HG02973 (cell line): ENCODE data around the gene COQ3.
A peak's percentile ranks its signal among the peaks of the same experiment; 100 is the strongest.

Experiments used
- ATAC-seq: cut with Tn5 transposase; IDR thresholded peaks from one replicate; pipeline ENCODE4 v1.9.1; 2021; ENCODE audit warnings: moderate library complexity; ENCODE audit not compliant: unreplicated experiment

The COQ3 gene, protein sequence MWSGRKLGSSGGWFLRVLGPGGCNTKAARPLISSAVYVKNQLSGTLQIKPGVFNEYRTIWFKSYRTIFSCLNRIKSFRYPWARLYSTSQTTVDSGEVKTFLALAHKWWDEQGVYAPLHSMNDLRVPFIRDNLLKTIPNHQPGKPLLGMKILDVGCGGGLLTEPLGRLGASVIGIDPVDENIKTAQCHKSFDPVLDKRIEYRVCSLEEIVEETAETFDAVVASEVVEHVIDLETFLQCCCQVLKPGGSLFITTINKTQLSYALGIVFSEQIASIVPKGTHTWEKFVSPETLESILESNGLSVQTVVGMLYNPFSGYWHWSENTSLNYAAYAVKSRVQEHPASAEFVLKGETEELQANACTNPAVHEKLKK

DNA sequence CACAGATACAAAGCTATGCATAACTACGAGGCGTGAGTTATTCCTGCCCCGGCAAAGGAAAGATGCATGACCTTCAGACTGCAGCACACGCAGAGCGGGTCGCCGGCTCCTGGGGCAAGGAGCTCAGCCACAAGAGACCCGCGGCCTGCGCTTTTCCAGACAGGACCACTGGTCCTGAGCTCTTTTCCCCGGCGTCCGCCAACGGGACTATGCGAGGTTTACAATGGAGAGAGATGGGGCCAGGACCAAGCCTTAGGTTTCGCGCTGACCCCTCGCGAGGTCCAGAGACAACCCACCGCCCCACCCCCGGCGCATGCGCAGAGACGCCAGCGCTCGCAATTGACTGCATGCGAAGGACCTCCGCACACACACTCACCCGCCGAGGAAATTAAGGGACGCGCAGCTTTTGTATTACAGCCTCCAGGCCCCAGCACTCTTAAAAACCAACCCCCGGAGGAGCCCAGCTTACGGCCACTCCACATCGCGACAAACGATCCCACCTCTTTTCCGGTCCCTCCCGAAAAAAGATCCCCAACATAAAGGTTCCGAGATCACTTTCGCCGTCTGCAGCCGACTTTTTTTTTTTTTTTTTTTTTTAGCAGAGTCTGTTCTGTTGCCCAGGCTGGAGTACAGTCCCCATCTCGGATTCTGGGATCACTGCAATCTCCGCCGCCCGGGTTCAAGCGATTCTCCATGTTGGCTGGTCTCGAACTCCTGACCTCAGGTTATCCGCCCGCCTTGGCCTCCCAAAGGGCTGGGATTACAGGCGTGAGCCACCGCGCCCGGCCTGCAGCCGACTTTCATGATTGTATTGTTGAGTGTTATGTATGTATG lies at the start of gene COQ3:
Gene COQ3, minus strand, starts transcription at position 498 of the 834 bp plus-strand sequence. Its CDS starts 16 bp downstream, at position 482.
- peak; percentile 66 for ATAC-seq

DNA sequence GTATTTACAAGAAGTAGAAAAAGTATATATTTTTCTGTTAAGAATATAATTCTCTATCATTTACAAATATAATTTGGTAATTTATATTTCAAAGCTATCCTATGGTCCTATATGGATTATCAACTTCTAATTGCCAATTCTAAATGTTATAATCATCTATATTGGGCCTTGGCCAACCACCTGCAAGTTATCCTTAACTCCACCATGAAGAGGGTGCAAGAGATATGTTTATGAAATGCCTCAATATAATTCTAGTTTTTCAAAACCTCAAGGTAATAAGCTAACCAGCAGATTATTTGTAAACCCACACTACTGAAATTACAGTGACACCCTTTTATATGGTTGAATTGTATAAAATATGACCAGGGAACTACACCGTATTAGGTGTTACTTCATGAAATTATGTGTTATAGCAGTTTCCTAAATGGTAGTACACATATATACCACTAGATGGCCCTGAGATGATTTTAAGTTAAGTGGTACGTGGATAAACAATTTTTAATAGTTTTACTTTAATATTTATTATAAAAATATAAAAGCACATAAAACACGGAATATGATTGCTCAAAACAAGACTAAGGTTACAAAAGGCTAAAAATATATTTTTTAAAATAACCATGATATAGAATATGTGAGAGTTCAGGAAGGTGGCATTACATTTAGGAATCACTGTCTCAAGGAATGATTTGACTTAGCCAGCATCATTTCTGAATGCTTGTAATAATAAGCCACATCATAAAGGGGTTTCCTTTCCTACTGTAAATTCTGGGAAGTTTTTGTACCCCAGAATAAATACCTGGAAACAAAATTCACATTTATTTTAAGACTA lies 40.9 kb upstream of the COQ3 start:
- peak; percentile 85 for ATAC-seq

DNA sequence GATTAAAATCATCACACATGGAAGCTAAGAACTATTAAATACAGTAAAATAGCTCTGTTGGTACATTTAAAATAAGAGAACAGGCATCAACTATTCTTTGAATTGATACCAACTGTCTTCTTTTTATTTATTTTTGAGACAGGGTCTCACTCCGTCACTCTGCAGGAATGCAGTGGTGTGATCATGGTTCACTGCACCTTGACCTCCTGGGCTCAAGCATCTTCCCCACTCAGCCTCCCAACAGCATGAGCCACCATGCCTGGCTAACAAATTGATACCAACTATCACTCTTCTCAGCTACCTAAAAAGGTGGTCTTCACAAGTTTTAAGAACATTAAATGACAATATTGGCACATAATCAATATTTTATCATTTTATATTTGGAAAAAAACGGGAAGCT lies 38.9 kb upstream of the COQ3 start:
- ATAC-seq, result no peak

DNA sequence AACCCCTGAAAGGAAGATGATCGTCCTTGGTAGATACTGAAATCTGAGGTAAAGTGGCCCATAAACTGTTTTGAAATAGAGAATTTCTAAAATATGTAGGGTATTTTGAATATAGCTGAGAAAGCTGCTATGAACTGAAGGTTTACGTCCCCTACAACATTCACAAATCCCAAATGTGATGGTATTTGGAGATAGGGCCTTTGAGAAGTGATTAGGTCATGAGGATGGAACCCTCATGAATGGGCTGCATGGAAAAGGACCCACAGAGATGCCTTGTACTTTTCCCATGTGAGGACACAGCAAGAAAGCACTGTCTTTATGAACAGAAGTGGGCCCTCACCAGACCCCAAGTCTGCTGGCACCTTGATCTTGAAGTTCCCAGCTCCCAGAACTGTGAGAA lies 37.9 kb upstream of the COQ3 start:
- ATAC-seq, result no peak

DNA sequence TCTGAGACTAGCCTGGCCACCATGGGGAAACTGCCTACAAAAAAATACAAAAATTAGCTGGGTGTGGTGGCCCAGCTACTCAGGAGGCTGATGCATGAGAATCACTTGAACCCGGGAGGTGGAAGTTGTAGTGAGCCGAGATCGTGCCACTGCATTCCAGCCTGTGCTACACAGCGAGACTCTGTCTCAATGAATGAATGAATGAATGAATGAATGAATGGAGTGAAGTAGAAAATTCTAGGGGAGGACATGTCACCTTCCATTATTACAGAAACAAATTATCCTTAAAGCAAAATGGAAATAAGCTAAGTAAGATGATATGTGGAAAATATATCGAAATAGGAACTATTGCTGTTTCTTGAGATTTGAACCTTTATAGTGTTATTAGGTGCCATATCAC lies 34.0 kb upstream of the COQ3 start:
- ATAC-seq, result no peak

DNA sequence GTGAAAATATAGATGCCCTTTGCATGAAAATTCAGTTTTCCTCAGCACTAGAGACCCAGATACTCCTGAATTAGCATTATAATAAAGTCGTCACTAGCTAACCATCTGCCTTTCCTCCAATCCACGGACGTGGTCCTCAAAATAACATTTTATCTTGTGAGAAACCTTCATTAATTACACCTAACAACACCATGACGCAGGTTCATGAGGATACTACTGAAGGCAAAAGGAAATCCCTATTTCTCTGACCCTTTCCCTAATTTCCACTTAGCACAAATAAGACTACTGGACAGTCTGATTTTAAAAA lies 32.4 kb upstream of the COQ3 start:
- ATAC-seq, result no peak

DNA sequence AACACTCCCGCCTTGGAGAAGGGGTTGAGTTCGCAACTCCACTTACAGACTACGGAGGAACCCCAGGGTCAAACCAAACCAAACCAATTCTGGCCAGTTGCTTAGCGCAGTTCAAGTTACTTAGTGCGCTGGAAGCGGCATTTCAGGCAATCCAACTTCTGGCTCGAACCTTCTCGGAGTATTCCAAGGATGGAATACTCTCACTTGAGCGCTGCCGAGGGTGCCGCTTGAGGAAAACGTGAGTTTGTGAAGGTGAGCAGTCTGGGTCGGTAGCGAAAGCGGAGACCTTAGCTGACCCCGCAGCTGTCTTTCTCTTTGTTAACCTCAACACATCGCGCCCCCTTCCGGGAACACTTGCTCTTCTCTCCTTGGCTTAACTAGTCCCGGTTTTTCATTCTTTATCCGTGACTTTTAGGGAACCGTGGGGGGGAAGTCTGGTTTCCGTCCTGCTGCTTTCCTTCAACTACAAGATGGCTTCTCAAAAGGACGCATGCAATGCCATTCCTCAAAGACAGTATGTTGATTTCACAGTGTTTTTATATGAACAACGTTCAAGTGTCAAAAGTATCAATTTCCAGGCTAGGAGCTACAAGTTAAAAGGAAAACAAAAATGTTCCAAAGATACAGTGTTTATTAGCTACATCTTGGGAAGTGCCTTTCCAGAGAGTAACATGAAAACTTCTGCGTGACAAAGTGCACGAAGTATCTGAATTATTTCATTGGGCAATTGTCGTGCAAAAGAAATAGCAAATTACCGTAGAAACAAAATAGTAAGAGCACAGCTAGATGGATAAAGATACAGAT lies 31.9 kb upstream of the COQ3 start:
- peak; percentile 44 for ATAC-seq

DNA sequence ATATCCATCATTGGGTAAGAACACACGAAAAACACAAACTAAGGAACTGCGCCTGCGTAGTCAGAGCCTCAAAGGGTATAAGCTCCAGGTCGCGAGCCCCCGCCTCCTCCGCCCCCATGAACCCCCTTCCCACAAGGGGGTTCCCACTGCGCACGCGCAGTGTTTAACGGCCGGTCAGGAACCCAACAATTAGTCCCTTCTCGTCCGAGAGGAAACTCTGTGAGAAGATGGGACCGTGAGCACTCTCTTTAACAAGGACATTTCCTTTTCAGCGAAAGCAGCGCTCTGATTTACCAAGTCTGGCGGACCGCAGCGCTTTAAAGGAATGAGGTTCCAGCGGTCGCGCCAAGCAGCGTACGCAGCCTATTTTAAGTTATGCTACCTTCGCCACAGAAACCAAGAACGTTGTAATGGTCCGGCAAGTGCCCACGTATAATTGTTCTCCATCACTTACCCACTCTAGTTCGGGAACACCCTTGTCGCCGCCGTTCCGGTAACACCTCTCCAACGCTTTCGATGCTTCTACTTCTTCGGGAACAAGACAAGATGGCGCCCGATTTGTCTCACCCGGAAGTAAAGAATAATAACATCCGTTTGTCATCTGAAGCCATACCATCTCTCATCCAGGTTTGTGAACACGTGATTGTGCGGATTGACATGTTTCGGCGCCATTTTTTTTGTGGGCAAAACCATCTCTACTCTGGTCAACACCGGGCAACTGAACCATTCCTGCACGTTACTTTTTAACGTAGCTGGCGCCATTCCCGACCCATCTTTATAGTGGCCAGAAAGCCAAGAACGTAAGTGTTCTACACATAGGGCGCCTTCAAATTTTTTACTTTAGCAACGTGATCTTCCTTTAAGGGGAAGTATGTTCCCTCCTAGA lies 31.0 kb upstream of the COQ3 start, which contains the start of gene PNISR:
Gene PNISR, minus strand, starts transcription at position 548 of the 886 bp plus-strand sequence. CDS start 10,649 bp downstream, outside the sequence.
- peak; percentile 82 for ATAC-seq

DNA sequence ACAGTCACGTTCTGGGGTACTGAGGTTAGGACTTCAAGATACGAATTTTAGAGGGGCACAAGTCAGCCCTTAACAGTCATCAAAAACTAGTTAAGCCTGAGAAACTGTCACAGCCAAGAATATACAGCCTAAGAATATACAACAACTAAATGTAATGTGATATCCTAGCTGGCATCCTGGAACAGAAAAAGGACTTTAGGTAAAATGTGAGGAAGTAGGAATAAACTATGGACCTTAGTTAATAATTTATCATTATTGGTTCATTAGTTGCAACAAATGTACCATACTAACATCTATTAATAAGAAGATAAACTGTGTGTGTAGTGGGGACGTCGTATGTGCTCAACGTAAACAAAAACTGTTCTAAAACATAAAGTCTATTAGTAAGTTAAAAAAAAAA lies 30.0 kb upstream of the COQ3 start:
- ATAC-seq, result no peak

DNA sequence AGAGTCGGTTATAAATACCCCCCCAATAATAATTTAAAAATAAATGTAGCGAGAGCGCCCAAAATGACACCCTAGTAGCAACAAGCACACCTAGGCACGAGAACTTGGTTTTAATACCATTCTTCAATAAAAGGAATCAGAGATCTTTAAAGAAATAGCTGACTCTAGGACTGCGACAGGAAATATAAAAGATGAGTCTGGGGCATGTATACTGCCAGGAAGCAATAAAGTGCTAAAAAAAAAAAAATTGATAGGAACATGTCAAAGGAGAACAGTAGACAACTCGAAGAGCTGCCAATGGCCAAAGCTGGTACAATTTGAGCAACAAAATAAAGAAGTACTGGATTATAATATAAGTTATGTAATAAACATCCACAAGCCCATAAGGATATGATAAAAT lies 28.9 kb upstream of the COQ3 start:
- ATAC-seq, result no peak

DNA sequence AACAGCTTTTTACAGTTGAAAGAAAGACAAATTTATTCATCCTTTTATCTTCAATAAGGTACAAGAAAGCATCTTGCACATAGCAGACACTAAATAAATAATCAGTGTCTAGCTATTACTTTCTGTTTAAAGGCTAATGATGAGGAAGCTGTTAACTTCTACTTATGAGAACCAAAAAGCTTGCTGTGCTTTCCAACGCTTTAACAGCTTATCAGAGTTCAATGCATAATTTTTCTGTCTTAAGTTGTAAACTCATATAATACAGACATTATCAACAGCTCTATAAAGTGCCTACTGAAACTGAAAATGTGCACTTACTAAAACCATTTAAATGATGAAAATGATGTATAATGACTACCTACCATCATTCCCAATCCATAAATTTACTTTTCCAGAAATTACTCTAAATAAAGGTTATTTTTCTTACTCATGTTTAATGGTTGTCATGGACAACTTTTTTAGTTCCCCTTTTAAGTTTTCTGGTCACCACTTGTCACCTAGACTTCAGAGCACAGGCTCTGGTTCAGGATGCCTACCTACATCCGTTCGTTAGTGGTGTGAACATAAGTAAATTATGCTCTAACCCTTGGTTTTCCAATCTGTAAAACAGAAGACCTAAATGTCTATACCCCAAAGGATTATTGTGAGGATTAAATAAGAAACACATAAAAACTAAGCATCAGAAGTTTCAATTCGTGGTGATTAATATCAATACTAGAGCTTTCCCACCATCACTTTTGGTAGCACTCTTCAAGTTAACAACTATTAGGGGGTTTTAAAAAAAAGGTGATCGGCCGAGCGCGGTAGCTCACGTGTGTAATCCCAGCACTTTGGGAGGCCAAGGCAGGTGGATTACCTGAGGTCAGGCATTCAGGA lies 23.1 kb upstream of the COQ3 start:
- peak; percentile 83 for ATAC-seq

DNA sequence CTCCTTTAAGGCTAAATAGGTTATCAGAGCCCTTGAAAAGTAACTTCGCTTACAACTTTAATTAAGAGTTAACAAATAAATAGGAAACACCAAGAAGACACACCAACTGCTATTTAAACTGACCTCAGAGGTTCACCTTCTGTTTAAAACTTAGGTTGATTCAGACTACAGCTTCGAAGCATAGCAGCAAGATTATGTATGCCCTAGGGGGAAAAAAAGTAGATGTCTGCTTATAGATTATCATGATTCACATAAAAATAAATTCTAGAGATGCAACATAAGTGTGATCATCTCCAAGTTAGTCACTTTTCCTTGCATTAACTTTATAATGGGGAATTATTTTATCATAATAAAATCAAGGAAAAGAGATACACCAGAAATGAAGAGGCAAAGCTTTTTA lies 22.2 kb upstream of the COQ3 start:
- no peak for ATAC-seq

DNA sequence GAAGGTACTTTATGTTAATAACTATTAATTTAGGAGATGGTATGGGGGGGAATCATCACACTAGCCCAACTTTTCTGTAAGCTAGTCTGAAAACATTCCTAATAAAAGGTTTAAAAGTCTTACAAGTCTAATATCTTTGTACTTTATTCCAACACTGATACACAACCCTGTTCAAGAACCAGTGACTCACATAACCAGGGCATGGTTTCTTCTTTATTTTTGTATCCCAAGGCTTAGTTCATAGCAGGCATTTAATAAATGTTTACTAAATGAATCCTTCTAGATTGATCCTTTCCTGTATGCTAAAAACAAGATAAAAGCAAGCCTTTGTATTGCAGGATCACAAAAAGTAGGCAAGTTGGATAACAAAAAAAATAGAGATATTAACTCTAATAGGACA lies 21.5 kb upstream of the COQ3 start:
- ATAC-seq, result no peak

DNA sequence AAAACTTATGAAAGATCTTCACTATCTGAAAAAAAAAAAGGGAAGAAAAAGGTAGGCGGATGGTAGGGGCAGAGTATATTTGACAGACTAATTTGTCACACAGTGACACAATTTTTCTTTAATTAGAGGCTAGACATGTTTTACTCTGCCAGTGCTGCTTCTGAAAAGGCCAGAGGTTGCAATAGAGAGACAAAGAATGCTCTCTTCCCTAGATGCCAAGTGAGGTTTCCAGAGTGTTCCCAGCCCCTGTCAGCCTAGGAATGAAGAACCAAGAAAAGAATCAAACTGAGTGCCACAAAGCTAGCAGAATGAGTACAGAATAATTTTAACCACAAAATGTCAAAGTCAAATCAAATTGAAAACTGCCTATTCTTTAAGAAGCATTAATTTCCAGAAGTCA lies 18.1 kb upstream of the COQ3 start:
- ATAC-seq, result no peak

DNA sequence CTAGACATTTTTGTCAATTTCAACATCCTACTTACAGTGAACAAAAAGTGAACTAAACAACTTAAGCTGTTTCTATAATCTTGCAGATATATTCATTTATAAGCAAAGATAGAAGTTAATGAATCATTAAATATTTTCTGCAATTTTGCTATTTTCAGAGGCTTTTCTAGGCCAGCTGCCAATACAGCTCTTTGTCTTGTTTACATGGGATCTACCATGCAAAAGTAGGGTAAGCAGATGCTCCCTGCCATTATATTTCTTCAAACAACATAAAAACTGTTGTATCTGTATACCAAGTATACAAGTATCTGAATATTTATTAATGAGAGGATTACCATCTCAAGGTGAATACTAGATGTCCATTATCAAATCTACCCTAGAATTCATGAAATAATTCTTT lies 15.7 kb upstream of the COQ3 start:
- no peak for ATAC-seq

DNA sequence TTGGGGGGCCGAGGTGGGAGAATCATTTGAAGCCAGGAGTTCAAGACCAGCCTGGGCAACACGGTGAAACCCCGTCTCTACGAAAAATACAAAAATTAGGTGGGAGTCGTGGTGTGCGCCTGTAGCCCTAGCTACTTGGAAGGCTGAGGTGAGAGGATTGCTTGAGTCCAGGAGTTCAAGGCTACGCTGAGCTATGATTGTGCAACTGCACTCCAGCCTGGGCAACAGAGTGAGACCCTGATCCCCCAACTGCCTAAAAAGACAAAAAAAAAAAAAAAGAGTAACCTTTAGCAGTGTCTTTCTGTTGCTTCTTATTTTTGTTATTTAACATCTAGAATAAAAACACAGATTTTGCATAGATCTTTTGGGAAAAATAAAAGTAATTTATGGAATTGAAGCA lies 13.1 kb upstream of the COQ3 start:
- no peak for ATAC-seq

DNA sequence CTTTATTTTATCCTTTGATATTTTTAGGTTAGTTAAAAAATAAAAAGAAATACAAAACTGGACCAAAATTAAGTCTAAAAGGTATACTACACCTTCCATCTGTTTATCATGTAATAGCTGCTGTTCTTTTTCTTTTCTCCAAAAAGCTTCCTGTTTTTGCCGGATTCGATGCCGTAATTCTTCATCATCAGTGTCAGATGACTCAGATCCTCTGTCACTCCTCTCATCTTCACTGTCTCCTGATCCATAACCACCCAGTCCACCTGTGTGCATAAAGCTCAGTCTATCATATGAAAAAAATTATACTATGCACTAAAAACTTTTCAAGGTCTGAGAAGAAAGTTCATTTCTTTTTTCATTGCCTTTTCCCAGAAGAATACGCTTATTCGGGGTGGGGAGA lies 8.5 kb upstream of the COQ3 start:
- ATAC-seq, result no peak

DNA sequence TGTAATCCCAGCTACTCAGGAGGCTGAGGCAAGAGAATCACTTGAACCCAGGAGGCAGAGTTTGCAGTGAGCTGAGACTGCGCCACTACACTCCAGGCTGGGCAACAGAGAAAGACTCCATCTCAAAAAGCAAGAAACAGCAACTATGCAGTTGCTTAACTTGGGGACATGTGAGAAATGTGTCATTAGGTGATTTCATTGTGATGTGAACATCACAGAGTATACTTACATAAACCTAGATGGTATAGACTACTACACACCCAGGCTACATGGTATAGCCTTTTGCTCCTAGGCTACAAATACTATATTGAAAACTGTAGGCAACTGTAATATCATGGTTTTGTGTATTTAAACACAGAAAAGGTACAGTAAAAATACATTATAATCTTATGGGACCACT lies 3.3 kb upstream of the COQ3 start:
- ATAC-seq, result no peak

DNA sequence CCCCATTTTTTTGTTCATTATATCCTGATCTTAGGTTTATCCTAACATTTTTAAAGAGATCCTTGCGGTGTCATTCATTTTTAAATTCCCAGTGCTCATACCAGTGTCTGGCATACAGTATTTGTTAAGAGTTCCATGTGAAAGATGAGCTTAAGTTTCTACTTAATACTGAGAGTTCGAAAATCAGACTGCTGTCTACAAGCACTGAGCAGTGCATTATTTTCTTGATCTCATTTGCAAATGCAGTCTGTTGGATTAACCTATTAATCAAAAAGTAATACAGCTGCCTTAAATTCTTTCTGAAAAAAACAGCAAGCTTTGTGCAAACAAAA lies 663 bp downstream of the COQ3 start:
- peak; percentile 22 for ATAC-seq
